ENCODE data around the gene TENM4. TPM values are rescaled to one million over a fixed set of nuclear protein-coding genes. Genes with fewer than 3 reads are reported as not detected.

Gene TENM4
- total and polyA plus RNA-seq, 2 of the 13 experiments (the other 11 are each of a cell fraction or from before 2014, with no cell fraction given): not detected

DNA sequence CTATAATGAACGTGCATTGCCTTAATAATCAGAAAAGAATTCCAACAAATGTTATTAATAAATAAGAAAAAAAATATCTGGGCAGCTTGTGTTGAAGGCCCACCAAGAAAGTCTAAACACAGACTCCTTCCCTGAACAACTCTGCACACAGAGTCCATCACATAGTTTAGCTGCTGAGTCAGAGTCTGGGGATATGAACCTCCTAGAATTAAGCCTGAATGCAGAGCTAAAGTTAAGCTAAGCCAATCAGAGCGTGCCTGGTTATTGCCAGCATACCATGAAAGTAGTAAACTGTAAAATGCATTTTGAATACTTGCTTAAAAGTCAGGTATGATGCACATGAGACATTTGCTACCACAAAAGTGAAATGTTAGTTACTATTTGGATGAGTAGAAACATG lies 25.6 kb upstream of the TENM4 start (continued):
- TF ChIP-seq, protein P1, sequence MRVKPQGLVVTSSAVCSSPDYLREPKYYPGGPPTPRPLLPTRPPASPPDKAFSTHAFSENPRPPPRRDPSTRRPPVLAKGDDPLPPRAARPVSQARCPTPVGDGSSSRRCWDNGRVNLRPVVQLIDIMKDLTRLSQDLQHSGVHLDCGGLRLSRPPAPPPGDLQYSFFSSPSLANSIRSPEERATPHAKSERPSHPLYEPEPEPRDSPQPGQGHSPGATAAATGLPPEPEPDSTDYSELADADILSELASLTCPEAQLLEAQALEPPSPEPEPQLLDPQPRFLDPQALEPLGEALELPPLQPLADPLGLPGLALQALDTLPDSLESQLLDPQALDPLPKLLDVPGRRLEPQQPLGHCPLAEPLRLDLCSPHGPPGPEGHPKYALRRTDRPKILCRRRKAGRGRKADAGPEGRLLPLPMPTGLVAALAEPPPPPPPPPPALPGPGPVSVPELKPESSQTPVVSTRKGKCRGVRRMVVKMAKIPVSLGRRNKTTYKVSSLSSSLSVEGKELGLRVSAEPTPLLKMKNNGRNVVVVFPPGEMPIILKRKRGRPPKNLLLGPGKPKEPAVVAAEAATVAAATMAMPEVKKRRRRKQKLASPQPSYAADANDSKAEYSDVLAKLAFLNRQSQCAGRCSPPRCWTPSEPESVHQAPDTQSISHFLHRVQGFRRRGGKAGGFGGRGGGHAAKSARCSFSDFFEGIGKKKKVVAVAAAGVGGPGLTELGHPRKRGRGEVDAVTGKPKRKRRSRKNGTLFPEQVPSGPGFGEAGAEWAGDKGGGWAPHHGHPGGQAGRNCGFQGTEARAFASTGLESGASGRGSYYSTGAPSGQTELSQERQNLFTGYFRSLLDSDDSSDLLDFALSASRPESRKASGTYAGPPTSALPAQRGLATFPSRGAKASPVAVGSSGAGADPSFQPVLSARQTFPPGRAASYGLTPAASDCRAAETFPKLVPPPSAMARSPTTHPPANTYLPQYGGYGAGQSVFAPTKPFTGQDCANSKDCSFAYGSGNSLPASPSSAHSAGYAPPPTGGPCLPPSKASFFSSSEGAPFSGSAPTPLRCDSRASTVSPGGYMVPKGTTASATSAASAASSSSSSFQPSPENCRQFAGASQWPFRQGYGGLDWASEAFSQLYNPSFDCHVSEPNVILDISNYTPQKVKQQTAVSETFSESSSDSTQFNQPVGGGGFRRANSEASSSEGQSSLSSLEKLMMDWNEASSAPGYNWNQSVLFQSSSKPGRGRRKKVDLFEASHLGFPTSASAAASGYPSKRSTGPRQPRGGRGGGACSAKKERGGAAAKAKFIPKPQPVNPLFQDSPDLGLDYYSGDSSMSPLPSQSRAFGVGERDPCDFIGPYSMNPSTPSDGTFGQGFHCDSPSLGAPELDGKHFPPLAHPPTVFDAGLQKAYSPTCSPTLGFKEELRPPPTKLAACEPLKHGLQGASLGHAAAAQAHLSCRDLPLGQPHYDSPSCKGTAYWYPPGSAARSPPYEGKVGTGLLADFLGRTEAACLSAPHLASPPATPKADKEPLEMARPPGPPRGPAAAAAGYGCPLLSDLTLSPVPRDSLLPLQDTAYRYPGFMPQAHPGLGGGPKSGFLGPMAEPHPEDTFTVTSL (CRISPR knock-in tag; IDR thresholded peaks at IDR 0.05; ENCODE audit: borderline replicate concordance): no peak

DNA sequence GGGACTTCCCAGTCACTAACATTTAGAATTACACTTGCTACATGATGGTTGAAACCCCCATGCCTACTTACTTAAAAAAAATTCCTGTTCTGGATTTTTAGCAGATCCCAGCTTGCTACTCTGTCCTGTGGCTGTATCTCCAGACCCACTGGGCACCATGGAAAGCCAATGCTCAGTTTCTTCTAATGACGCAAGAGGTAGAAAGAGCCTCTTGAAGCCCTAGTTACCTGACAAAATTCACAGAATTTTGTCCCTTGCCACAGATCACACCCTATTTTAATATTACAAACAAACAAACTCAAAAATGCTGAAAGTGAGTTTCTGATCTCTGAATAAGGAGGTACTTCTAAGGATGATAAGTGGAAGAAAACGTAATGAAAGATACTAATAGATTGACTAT lies 24.3 kb upstream of the TENM4 start:
- no peak overlapping the region for H3K4me3 ChIP-seq (replicated peaks in 1 of 3; ENCODE audit: insufficient read depth in 1 of 3, low read depth in 2 of 3, low read length in 3 of 3)
- no peaks in the 10 kb centered on the region for H3K9me3 ChIP-seq (ENCODE audit: low read length)
- no peaks in the 10 kb centered on the region for H3K27me3 ChIP-seq (ENCODE audit: control insufficient read depth in 1 of 2, insufficient read depth in 2 of 2, low read length in 2 of 2)
- H3K27ac ChIP-seq (ENCODE audit: extremely low read length, insufficient read depth, low read length): no peak overlapping the region
- H3K79me2 ChIP-seq (ENCODE audit: insufficient read depth, low read length): no peaks in the 10 kb centered on the region
- no peaks in the 10 kb centered on the region for H3K4me1 ChIP-seq (ENCODE audit: insufficient read depth, low read length)
- POLR2A ChIA-PET: no interaction called here
- 42% methylated on average over 2 of the region's 2 CpGs for WGBS (ENCODE audit: low lambda C conversion rate)
- DNase-seq (ENCODE audit: low spot score) (no peak), FAIRE-seq (no peak), ATAC-seq (no peak)
- H3K9ac ChIP-seq (ENCODE audit: insufficient read depth, low read depth, low read length): no peak overlapping the region
- CTCF ChIA-PET (ENCODE audit: low intra/inter-chr PET ratio, low total read pairs): no interaction called here
- intact Hi-C loops (cut with micrococcal nuclease; ENCODE audit: unreplicated experiment): no loop called here
- no peaks in the 10 kb centered on the region for H4K20me1 ChIP-seq (ENCODE audit: insufficient read depth, low read length)
- no peak overlapping the region for H3K4me2 ChIP-seq (ENCODE audit: low read depth, low read length)
- BruUV-seq (replicated peaks): no TSS peak
- TF ChIP-seq PAWR (CRISPR knock-in tag; IDR thresholded peaks at IDR 0.05; ENCODE audit: borderline replicate concordance) (no peak), ZNF775 (CRISPR knock-in tag; IDR thresholded peaks at IDR 0.05; ENCODE audit: borderline replicate concordance) (no peak)
- TF ChIP-seq, protein P2, sequence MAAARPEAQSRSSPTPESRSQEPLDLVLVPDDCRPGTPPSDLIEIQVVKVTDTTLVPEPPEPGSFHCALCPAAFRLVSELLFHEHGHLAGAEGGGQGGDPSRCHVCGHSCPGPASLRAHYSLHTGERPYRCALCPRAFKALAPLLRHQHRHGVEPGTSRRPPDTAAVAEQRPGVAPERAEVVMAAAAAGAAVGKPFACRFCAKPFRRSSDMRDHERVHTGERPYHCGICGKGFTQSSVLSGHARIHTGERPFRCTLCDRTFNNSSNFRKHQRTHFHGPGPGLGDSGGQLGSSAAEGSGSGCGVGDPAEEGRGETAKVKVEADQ (CRISPR knock-in tag; IDR thresholded peaks at IDR 0.05; ENCODE audit: borderline replicate concordance): no peak
- in situ Hi-C loops (cut with HindIII; ENCODE audit: extremely low pct_ligation_motif_present, low pct_unique_long_range_greater_than_20kb): no loop called here
- no peaks in the 10 kb centered on the region for H3K36me3 ChIP-seq (replicated peaks in 1 of 2; ENCODE audit: control insufficient read depth in 1 of 2, insufficient read depth in 2 of 2, low read length in 2 of 2)
- H2AFZ ChIP-seq (ENCODE audit: low read length): no peak overlapping the region

Measured in HepG2 (cell line).